Measurements from ENCODE around the gene SH3RF2. TPM values are rescaled to one million over a fixed set of nuclear protein-coding genes. Genes with fewer than 3 reads are reported as not detected.

SH3RF2 gene
- total and polyA plus RNA-seq, 4 experiments from 2014 or later: not detected

DNA sequence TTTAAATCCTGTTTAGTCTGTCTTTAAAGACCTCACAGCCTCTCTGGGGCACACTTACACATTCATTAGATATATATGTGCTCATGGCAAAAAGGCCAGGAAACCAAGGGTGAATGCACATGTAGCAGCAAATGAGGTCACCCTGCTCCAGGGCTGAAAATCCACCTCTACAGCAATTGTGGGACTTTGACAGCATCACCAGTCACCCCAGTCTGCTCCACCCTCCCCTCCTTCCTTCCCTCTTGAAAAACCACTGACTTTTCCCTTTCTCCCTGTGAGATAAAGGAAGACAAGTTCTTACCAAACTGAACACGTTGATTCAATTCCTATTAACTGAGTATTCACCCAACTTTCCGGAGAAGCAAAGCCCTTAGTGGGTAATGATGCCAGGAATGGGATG is 15.2 kb upstream of the SH3RF2 start:
- H3K27me3 Mint-ChIP-seq: peaks cover 0 to 2% of the 10 kb centered on the region in 2 donors
- H3K9me3 Mint-ChIP-seq: peaks cover 0 to 2% (median 0%) of the 10 kb centered on the region in 8 donors
- ChIA-PET POLR2A (ENCODE audit: partially characterized antibody) (no interaction called here), CTCF (ENCODE audit: partially characterized antibody) (no interaction called here)
- H3K4me3 Mint-ChIP-seq: no peak overlapping the region
- Histone ChIP-seq H3K27me3 (ENCODE audit: insufficient read depth, low read length) (no peaks in the 10 kb centered on the region), H3K27ac (ENCODE audit: low read depth, low read length) (no peak overlapping the region), H3K36me3 (ENCODE audit: insufficient read depth, low read length) (no peaks in the 10 kb centered on the region), H3K9me3 (ENCODE audit: control insufficient read depth in 1 of 2, low read length in 2 of 2) (no peaks in the 10 kb centered on the region), H3K4me3 (ENCODE audit: low read length in 2 of 2) (no peak overlapping the region), H3K4me1 (ENCODE audit: insufficient read depth, low read length) (no peaks in the 10 kb centered on the region)
- no peak overlapping the region for H3K27ac Mint-ChIP-seq
- no peaks in the 10 kb centered on the region for H3K4me1 Mint-ChIP-seq
- intact Hi-C loops (cut with micrococcal nuclease): no loop called here
- no peaks in the 10 kb centered on the region for H3K36me3 Mint-ChIP-seq
- DNase-seq: no peak

DNA sequence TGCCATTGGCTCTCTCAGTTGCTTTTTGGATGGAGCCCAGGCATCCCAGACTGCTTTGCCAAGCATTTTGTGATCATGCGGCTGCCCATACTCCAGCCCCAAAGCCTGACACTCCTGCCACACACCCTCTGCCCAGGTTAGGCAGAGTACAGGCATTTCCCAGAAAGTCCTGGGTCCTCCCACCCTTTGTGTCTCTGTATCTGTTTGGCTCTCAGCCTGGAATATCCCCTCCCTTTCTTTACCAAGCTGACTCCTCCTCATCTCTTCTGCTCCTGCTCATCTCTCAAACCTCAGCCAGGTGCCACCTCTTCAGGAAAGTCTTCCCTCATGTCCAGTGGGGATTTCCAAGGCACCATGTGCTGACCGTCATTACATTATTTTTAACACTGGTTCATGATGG is 14.3 kb upstream of the SH3RF2 start:
- Histone ChIP-seq H3K27ac (ENCODE audit: low read depth, low read length) (no peak overlapping the region), H3K36me3 (ENCODE audit: insufficient read depth, low read length) (no peaks in the 10 kb centered on the region), H3K4me3 (ENCODE audit: low read length in 2 of 2) (no peak overlapping the region), H3K9me3 (ENCODE audit: control insufficient read depth in 1 of 2, low read length in 2 of 2) (no peaks in the 10 kb centered on the region), H3K4me1 (ENCODE audit: insufficient read depth, low read length) (no peaks in the 10 kb centered on the region), H3K27me3 (ENCODE audit: insufficient read depth, low read length) (no peaks in the 10 kb centered on the region)
- Mint-ChIP-seq H3K9me3 (peaks cover 0 to 2% (median 0%) of the 10 kb centered on the region in 8 donors), H3K27ac (no peak overlapping the region), H3K36me3 (no peaks in the 10 kb centered on the region), H3K27me3 (peaks cover 0 to 2% of the 10 kb centered on the region in 2 donors), H3K4me3 (no peak overlapping the region), H3K4me1 (no peaks in the 10 kb centered on the region)
- intact Hi-C loops (cut with micrococcal nuclease): no loop called here
- CTCF ChIA-PET (ENCODE audit: partially characterized antibody): no interaction called here
- POLR2A ChIA-PET (ENCODE audit: partially characterized antibody): no interaction called here
- no peak for DNase-seq

DNA sequence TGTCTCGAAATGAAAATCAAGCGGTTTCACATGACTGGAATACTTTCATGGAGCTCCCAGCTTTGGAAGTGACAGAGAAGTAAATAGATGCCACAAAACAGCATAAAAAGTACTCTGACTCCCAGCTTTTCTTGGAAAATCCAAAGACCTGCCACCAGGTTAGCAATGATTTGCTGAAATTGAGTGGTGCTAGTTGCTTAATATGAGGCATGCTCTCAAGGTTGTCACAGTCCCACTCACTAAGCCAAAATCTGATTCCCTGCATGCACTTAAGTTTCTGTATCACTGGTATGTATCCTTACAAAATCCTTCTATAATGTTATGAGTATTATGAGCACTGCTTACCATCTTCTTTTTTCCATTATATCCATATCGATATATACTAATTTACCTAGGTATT is 13.0 kb upstream of the SH3RF2 start:
- Mint-ChIP-seq H3K27me3 (peaks cover 0 to 2% of the 10 kb centered on the region in 2 donors), H3K9me3 (peaks cover 0 to 2% (median 0%) of the 10 kb centered on the region in 8 donors), H3K4me1 (no peaks in the 10 kb centered on the region), H3K4me3 (no peak overlapping the region), H3K27ac (no peak overlapping the region), H3K36me3 (no peaks in the 10 kb centered on the region)
- intact Hi-C loops (cut with micrococcal nuclease): no loop called here
- Histone ChIP-seq H3K4me3 (ENCODE audit: low read length in 2 of 2) (no peak overlapping the region), H3K36me3 (ENCODE audit: insufficient read depth, low read length) (no peaks in the 10 kb centered on the region), H3K4me1 (ENCODE audit: insufficient read depth, low read length) (no peaks in the 10 kb centered on the region), H3K9me3 (ENCODE audit: control insufficient read depth in 1 of 2, low read length in 2 of 2) (no peaks in the 10 kb centered on the region), H3K27me3 (ENCODE audit: insufficient read depth, low read length) (no peaks in the 10 kb centered on the region), H3K27ac (ENCODE audit: low read depth, low read length) (no peak overlapping the region)
- ChIA-PET CTCF (ENCODE audit: partially characterized antibody) (no interaction called here), POLR2A (ENCODE audit: partially characterized antibody) (no interaction called here)
- no peak for DNase-seq

DNA sequence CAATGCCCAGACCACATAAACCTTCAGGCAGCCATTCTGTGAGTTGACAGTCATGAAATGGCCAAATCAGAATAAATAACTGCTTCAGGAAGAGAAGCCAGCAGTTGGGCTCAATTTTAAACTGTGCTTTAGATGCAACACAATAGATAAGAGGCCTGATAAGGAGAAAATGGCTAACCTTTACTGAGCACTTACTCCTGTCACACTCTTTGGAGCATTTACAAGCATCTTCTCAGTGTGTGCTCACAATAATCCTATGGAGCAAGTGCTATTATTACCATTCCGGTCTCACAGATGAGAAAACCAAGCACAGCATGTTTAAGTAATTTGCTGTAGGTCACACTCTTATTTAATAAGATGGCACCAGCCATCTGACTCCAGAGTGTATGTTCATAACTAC is 11.5 kb upstream of the SH3RF2 start:
- Histone ChIP-seq H3K27ac (ENCODE audit: low read depth, low read length) (no peak overlapping the region), H3K9me3 (ENCODE audit: control insufficient read depth in 1 of 2, low read length in 2 of 2) (no peaks in the 10 kb centered on the region), H3K27me3 (ENCODE audit: insufficient read depth, low read length) (no peaks in the 10 kb centered on the region), H3K36me3 (ENCODE audit: insufficient read depth, low read length) (no peaks in the 10 kb centered on the region), H3K4me1 (ENCODE audit: insufficient read depth, low read length) (no peaks in the 10 kb centered on the region), H3K4me3 (ENCODE audit: low read length in 2 of 2) (no peak overlapping the region)
- Mint-ChIP-seq H3K36me3 (no peaks in the 10 kb centered on the region), H3K4me1 (no peaks in the 10 kb centered on the region), H3K4me3 (no peak overlapping the region), H3K27ac (no peak overlapping the region), H3K9me3 (peaks cover 0 to 2% (median 0%) of the 10 kb centered on the region in 8 donors), H3K27me3 (peaks cover 0 to 2% of the 10 kb centered on the region in 2 donors)
- intact Hi-C loops (cut with micrococcal nuclease): no loop called here
- ChIA-PET CTCF (ENCODE audit: partially characterized antibody) (no interaction called here), POLR2A (ENCODE audit: partially characterized antibody) (no interaction called here)
- DNase-seq: no peak

DNA sequence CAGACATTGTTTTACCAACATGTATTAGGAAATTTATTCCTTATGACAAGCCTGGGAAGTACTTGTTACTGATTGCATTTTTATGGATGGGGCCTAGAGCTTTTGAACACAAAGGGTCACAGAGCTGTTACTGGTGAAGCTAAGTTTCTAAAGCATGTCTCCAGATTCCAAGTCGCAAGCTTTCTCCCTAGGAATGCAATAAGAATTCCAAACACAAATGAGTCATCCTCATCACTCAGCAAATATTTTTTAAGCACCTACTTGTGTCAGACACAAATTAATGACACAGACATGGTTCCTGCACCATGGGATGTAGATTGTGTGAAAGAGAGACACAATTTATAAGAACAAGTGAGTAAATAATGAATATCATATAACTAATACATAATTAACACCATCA is 11.0 kb upstream of the SH3RF2 start:
- Histone ChIP-seq H3K36me3 (ENCODE audit: insufficient read depth, low read length) (no peaks in the 10 kb centered on the region), H3K9me3 (ENCODE audit: control insufficient read depth in 1 of 2, low read length in 2 of 2) (no peaks in the 10 kb centered on the region), H3K4me1 (ENCODE audit: insufficient read depth, low read length) (no peaks in the 10 kb centered on the region), H3K27ac (ENCODE audit: low read depth, low read length) (no peak overlapping the region), H3K27me3 (ENCODE audit: insufficient read depth, low read length) (no peaks in the 10 kb centered on the region), H3K4me3 (ENCODE audit: low read length in 2 of 2) (no peak overlapping the region)
- ChIA-PET CTCF (ENCODE audit: partially characterized antibody) (no interaction called here), POLR2A (ENCODE audit: partially characterized antibody) (no interaction called here)
- DNase-seq: no peak
- Mint-ChIP-seq H3K4me1 (no peaks in the 10 kb centered on the region), H3K4me3 (no peak overlapping the region), H3K27ac (no peak overlapping the region), H3K9me3 (peaks cover 0 to 2% (median 0%) of the 10 kb centered on the region in 8 donors), H3K36me3 (no peaks in the 10 kb centered on the region), H3K27me3 (peaks cover 0 to 2% of the 10 kb centered on the region in 2 donors)
- intact Hi-C loops (cut with micrococcal nuclease): no loop called here

DNA sequence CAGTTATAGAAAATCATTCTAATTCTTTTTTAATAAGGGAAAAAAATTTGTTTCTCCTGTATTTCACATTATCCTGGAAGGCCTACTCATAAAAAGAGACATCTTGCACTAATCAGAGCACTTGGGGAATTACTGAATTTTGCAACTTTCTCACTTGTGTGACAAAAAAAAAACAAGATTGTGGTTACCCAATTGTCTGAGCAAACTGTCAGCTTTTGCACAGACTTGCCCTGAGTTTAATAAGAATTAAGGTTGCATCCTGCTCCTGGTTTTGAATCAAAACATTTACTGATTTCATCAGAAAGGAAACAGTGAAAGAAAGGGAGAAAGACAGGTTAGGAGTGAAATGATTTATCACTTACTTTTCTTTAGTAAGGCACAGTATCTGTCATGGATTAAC is 10.6 kb upstream of the SH3RF2 start:
- Histone ChIP-seq H3K4me3 (ENCODE audit: low read length in 2 of 2) (no peak overlapping the region), H3K4me1 (ENCODE audit: insufficient read depth, low read length) (no peaks in the 10 kb centered on the region), H3K27ac (ENCODE audit: low read depth, low read length) (no peak overlapping the region), H3K27me3 (ENCODE audit: insufficient read depth, low read length) (no peaks in the 10 kb centered on the region), H3K9me3 (ENCODE audit: control insufficient read depth in 1 of 2, low read length in 2 of 2) (no peaks in the 10 kb centered on the region), H3K36me3 (ENCODE audit: insufficient read depth, low read length) (no peaks in the 10 kb centered on the region)
- Mint-ChIP-seq H3K27me3 (peaks cover 0 to 4% of the 10 kb centered on the region in 2 donors), H3K4me3 (no peak overlapping the region), H3K9me3 (peaks cover 0 to 2% (median 0%) of the 10 kb centered on the region in 8 donors), H3K4me1 (no peaks in the 10 kb centered on the region), H3K27ac (no peak overlapping the region), H3K36me3 (no peaks in the 10 kb centered on the region)
- POLR2A ChIA-PET (ENCODE audit: partially characterized antibody): no interaction called here
- intact Hi-C loops (cut with micrococcal nuclease): no loop called here
- CTCF ChIA-PET (ENCODE audit: partially characterized antibody): no interaction called here
- no peak for DNase-seq

DNA sequence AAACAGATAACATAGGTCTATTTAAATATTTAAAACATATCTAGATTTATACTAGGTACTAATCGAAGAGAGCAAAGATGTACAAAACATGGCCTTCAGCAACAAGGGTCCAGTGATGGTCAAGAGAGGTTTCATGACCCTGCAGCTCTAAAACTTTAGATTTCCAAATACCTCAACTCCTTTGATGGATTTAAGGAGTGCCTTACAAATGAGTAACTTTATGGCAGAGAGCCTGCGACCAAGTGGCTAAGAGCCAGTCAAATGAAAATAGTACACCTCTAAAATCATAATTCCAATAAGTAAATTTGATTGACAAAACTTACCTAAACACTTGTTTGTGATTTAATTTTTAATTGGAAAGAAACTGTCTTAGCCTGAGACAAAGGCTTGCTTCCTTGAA is 4.7 kb upstream of the SH3RF2 start:
- ChIA-PET POLR2A (ENCODE audit: partially characterized antibody) (no interaction called here), CTCF (ENCODE audit: partially characterized antibody) (no interaction called here)
- H3K36me3 ChIP-seq (ENCODE audit: insufficient read depth, low read length): no peaks in the 10 kb centered on the region
- H3K9me3 Mint-ChIP-seq: no peaks in the 10 kb centered on the region
- H3K9me3 ChIP-seq (ENCODE audit: control insufficient read depth in 1 of 2, low read length in 2 of 2): no peaks in the 10 kb centered on the region
- H3K4me3 ChIP-seq (ENCODE audit: low read length in 2 of 2): no peak overlapping the region
- no peak overlapping the region for H3K4me3 Mint-ChIP-seq
- no peaks in the 10 kb centered on the region for H3K36me3 Mint-ChIP-seq
- DNase-seq: no peak
- intact Hi-C loops (cut with micrococcal nuclease): no loop called here
- H3K27ac Mint-ChIP-seq: no peak overlapping the region
- no peaks in the 10 kb centered on the region for H3K27me3 ChIP-seq (ENCODE audit: insufficient read depth, low read length)
- no peak overlapping the region for H3K27ac ChIP-seq (ENCODE audit: low read depth, low read length)
- no peaks in the 10 kb centered on the region for H3K4me1 ChIP-seq (ENCODE audit: insufficient read depth, low read length)
- H3K4me1 Mint-ChIP-seq: peaks cover 5 to 13% (median 8%) of the 10 kb centered on the region in 4 donors
- peaks cover 16 to 19% of the 10 kb centered on the region in 2 donors for H3K27me3 Mint-ChIP-seq

DNA sequence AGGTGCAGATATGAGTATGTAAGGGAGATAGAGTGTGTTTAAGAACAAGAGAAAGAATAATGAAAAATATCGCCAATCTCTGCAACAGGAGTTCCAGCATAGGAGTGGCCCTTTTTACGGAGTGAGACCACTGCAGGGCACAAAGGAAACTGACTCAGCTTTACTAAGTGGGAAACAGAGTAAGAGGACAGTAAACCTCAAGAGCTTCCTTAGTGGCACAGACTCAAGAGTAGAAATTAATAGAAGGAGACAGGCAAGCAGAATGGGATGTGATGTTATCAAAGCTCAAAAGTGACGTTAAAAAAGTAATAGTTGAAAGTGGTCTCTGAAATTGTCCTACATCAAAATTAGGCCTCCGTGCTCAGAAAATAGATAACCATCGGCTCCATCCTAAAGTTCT is 2.1 kb upstream of the SH3RF2 start:
- H3K4me1 ChIP-seq (ENCODE audit: insufficient read depth, low read length): no peaks in the 10 kb centered on the region
- no peaks in the 10 kb centered on the region for H3K27me3 ChIP-seq (ENCODE audit: insufficient read depth, low read length)
- intact Hi-C loops (cut with micrococcal nuclease): no loop called here
- no peaks in the 10 kb centered on the region for H3K9me3 ChIP-seq (ENCODE audit: control insufficient read depth in 1 of 2, low read length in 2 of 2)
- Mint-ChIP-seq H3K9me3 (no peaks in the 10 kb centered on the region), H3K27me3 (peaks cover 23 to 24% of the 10 kb centered on the region in 2 donors), H3K4me3 (no peak overlapping the region), H3K4me1 (peaks cover 11 to 18% (median 13%) of the 10 kb centered on the region in 4 donors), H3K27ac (no peak overlapping the region), H3K36me3 (no peaks in the 10 kb centered on the region)
- no peak overlapping the region for H3K4me3 ChIP-seq (ENCODE audit: low read length in 2 of 2)
- H3K36me3 ChIP-seq (ENCODE audit: insufficient read depth, low read length): no peaks in the 10 kb centered on the region
- DNase-seq: no peak
- POLR2A ChIA-PET (ENCODE audit: partially characterized antibody): no interaction called here
- CTCF ChIA-PET (ENCODE audit: partially characterized antibody): no interaction called here
- no peak overlapping the region for H3K27ac ChIP-seq (ENCODE audit: low read depth, low read length)
